Measurements from ENCODE around the gene PPP6R1.
"Not testable (repeated sequence)": the region's sequence is repeated elsewhere in the genome, so short reads cannot be mapped to it uniquely, and the experiment has no call there.

PPP6R1 gene

GRCh38 chr19:55223291-55224037 is 35.4 kb downstream of the PPP6R1 start:
- no peak for DNase-seq

GRCh38 chr19:55220525-55220924 is 38.3 kb downstream of the PPP6R1 start:
- DNase-seq, result no peak

- DNase-seq, result peak; percentile 99
Observed at GRCh38 chr19:55216461-55217198, 42.2 kb downstream of the PPP6R1 start.

- DNase-seq, result no peak
Observed at GRCh38 chr19:55213547-55213946, 45.3 kb downstream of the PPP6R1 start.

GRCh38 chr19:55212447-55212846 is 46.4 kb downstream of the PPP6R1 start:
- no peak for DNase-seq

DNA sequence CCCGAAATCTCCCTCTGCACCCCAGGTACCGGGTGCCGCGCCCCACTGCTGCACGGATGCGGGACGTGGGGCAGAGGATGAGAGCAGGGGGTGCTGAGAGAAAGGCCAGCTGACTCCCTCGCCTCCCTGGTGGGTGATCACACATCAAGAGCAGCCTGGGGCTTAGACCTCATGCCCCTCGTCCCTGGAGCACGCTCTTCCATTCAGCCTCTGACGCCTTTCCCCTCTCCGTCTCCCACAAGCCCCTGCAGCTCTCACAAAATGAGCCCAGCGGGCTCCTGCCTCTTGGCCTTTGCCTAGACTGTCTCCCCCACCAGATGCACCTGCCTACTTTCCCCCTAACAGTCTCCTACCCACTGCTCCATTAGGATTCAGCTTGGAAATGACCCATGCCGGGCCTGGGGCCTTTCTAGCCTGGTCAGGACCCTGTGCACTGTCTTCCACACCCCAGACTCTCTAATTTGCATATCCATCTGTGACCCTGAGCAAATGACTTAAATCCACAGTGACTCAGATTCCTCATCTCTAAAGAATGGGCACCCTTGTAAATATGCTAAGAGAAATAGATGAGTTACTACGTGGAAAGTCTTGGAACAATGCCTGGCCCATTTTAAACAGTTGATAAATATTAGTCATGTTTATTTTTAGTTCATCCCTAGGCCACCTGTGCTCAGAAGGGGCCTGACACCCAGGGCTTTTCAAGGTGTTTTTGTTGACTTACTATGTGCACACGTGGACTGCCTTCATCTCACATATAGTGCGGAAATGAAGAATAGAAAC is 48.9 kb downstream of the PPP6R1 start:
- DNase-seq, result peak; percentile 96

- DNase-seq, result no peak
Observed at GRCh38 chr19:55208880-55209692, 49.7 kb downstream of the PPP6R1 start, which contains the start of gene PTPRH. Gene PTPRH (minus strand): TSS chr19:55209501. CDS start chr19:55209433, 68 bp downstream.

GRCh38 chr19:55206664-55207500 is 51.9 kb downstream of the PPP6R1 start:
- peak; percentile 90 for DNase-seq

DNA sequence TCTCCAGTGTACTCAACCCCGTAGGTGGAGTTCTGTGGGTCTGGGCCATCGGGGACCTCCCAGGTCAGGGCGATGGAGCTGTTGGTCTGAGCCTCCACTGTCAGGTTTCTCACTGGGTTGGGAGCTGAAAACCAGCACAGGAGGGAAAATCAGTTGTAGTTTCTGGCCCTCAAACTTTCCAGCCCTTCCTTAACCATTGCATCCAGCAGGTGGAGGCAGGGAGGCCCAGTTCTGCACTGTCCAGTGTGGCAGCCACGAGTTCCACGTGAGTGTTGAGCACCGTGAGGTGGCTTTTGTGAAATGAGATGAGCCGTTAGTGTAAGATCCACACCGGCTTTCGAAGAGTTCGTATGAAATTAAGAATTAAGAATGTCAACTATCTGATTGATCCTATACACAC is 56.6 kb downstream of the PPP6R1 start:
- not testable (repeated sequence) for DNase-seq

DNA sequence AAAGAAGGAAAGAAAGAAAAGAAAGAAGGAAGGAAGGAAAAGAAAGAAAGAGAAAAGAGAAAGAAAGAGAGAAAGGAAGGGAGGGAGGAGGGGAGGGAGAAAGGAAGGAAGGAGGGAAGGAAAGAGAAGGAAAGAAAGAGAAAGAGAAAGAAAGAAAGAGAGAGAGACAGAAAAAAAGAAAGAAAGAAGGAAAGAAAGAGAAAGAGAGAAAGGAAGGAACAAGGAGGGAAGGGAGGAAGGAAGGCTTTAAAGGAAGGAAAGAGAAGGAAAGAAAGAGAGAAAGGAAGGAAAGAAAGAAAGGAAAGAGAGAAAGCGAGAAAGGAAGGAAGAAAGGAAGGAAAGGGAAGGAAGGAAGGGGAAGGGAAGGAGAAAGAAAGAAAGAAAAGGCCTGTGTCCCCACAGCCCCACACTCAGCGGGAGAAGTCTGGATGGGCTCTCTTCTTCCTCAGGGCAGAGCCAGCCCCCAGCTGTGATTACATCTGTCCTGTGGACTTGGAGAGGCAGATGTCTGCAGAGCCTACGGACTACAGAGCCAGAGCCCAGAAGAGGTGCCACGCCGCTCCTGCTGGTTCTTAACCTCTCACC is 59.1 kb downstream of the PPP6R1 start:
- no peak for DNase-seq

DNA sequence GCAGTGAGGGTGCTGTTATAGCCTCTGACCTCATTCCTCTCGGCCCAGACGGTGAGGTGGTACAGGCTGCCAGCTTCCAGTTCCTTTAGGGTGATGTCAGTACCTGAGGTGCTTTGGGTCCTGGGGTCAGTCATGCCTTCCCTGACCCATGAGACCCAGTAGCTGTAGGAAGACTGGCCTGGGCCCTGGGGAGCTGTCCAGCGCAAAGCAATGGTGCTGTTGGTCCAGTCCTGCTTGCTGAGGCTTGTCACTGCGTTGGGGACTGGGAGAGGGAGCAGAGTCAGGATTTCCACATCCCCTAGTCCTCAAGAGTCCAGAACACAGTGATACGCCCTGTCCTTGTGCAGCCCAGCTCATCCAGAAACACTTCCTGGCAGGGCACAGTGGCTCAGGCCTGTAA is 60.2 kb downstream of the PPP6R1 start:
- DNase-seq, result no peak

DNA sequence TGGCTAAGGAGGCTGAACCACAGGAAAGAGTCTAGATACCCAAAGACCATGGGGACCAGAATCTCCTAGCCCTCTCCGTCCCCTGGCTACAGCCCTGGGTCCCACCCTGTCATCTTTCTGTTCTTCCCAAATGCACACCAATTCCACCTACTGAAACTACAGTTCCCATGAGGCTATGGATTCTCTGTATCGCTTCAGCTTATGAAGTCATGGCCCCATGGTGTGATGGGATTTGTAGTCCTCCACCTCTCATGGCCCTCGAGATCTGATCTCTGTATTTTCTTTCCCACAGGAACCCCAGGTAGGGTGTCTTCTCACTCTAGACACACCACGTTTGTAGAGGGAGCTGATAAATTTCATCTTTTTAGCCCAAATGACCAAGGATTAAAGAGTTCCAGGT is 61.3 kb downstream of the PPP6R1 start:
- no peak for DNase-seq

- DNase-seq, result no peak
Observed at GRCh38 chr19:55196803-55197202, 62.0 kb downstream of the PPP6R1 start.

GRCh38 chr19:55193481-55193880 is 65.3 kb downstream of the PPP6R1 start:
- DNase-seq, result no peak

GRCh38 chr19:55189403-55189835 is 69.4 kb downstream of the PPP6R1 start:
- peak; percentile 87 for DNase-seq

DNA sequence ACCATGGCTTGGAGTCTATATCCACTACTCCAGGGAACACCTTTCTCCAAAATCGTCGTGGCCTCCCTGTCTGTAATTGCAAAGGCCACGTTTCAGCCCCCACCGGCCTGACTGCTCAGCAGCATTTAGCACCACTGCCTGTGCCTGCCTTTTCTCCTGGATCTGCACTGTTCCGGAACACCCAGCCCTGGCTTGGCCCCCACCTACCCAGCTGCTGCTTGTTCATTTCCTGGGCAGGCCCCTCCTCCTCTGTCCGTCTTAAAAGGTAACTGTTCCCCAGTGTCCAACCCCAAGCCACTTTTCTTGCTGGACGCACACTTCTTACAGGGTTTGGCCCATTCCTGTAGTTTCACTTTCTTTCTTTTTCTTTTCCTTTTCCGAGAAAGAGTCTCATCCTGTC is 70.2 kb downstream of the PPP6R1 start:
- DNase-seq, result no peak

DNA sequence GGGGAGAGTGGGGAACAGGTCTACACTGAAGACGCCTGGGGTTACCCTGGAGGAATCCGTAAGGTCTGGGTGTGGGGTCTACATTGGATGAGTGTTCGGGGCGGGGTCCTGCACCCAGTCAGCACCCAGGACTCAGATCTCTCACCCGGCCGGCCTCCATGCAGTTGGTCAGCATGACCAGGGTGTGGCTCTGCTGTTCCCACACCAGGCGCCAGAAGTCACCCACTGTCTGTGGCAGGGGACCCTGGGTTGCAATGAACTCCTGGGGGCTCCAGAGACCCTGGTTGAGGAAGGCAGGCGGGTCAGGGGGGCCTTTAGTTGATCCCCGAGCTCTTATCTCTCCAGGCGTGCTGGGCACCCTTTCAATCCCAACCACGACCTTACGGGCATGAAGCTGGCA is 72.7 kb downstream of the PPP6R1 start:
- DNase-seq, result no peak

DNA sequence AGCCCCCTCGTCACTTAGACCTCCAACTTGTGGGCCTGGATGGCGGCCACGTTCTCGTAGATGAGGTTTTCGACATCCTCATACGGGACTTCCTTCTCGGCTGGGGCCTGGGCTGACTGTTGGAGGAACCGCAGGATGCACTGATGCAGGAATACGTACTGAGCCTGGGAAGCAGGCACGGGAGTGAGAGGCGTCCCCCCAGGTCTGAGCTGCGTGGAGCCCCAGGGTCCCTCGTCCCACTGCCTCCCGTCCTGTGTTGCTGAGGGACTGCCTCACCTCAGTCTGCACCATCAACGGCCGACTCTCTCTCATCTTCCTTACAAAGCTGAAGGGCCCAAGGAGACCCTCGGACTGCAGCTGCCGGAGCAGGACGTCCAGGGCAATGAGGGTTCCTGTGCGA is 77.1 kb downstream of the PPP6R1 start:
- no peak for DNase-seq
